ENCODE measurements around the gene CBR3. TPM values are rescaled to one million over a fixed set of nuclear protein-coding genes. Genes with fewer than 3 reads are reported as not detected.

Gene CBR3
- total RNA-seq, 1 experiment from 2014 or later = 32.9 TPM

DNA sequence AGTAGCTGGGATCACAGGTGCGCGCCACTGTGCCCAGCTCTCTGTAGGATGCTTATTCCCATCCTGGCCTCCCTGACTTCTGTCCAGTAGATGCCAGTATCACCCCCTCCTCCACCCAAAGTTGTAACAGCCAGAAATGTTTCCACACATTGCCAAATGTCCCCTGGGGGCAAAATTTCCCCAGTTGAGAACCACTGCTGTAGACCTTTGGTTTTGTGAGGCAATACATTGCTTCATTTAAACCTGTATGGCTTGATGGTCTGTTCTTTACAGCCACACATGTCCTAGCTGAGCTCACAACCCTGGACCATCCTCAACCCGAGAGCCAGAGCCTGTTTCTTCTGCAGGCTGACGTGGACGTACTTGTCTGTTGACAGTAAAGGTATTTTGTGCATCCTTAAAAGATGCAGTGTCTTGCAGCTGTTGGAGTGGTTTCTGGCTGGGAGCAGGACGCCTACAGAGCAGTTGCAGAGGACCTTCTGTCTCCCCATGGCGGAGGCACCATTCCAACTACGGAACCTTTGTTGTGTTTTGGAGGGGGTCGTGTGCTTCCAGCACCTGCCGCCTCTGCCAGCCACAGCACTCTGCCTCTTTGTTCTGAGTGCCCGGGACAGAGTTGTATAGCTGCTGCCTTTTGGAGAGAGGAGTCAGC is 48.4 kb downstream of the CBR3 start:
- peak; percentile 51 for DNase-seq (ENCODE audit: low read depth)

GRCh38 chr21:36184545-36184944 is 49.7 kb downstream of the CBR3 start:
- DNase-seq (ENCODE audit: low read depth) = no peak

- no peak for DNase-seq (ENCODE audit: low read depth)
Measured at GRCh38 chr21:36185523-36185922, 50.6 kb downstream of the CBR3 start.

- no peak for DNase-seq (ENCODE audit: low read depth)
Measured at GRCh38 chr21:36186081-36186480, 51.2 kb downstream of the CBR3 start.

DNA sequence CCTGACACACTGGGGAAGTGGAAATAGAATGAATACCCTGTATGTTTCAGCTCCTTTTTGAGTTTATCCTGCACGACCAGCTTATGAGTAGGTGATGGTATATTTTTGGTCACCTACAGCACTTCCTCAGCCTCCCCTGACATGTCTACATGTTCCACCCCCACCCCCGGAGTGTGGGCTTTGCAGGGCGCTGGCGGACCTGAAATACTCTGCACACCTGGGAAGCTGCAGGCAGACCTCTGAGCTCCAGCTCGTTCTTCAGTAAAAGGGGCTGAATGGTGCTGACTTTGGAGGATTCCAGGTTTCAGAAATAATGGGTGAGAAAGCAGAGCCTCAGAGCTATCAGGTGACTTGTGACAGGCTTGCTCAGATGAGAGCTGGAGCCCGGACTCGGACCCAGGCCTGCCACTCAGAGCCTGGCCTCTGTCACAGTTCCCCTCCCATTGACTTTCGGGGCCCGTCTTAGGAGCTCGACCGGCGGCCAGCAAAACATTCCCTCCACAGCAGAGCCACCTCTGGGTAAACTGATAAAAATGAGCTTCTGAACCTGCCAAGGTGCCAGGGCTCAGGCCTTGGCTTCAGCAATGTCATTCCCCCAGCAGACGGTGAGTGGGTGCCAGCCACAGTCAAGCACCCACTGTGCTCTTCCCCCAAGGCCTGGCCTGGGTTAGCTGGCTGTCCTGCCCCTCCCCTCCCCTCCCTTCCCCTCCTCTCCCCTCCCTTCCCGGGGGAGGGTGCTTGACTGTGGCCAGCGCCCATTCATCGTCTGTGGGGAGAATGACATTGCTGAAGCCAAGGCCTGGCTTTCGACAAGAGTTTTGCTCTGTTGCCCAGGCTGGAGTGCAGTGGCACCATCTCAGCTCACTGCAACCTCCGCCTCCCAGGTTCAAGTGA is 51.9 kb downstream of the CBR3 start:
- no peak for DNase-seq (ENCODE audit: low read depth)

GRCh38 chr21:36188081-36188681 is 53.3 kb downstream of the CBR3 start:
- DNase-seq (ENCODE audit: low read depth) = no peak

GRCh38 chr21:36188937-36189336 is 54.1 kb downstream of the CBR3 start:
- DNase-seq (ENCODE audit: low read depth) = no peak

- DNase-seq (ENCODE audit: low read depth) = no peak
Measured at GRCh38 chr21:36190736-36191135, 55.9 kb downstream of the CBR3 start.

DNA sequence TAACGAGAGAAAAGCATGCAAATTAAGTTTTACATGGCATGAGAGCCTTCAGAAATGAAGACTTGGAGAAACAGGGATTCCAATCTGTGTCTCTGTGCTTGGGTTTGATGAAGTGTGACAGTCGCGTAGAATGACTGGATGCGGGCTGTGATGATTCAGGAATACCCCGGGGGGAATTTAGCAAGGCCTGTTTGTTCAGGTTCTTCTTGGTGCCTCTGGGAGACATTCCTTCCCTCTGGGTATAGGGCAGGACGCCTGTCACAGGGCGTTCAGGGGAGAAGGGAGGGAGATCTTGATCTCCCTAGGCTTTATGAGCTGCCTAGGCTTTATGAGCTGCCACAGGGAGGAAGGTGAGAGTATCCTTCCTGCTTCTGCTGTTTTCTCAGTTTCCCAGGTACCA is 58.3 kb downstream of the CBR3 start:
- peak; percentile 79 for DNase-seq (ENCODE audit: low read depth)

GRCh38 chr21:36194024-36194423 is 59.1 kb downstream of the CBR3 start:
- no peak for DNase-seq (ENCODE audit: low read depth)

- DNase-seq (ENCODE audit: low read depth) = no peak
Measured at GRCh38 chr21:36195613-36196012, 60.7 kb downstream of the CBR3 start.

Other genes starting within 250 kb of the CBR3 start
- 13.8 and 14.4 TPM in 2 replicates for gene SETD4, start 74.6 kb upstream of the CBR3 start, total RNA-seq (2014; rRNA removed; shearing (Covaris generic))
- gene CBR1, start 65.1 kb upstream of the CBR3 start, total RNA-seq (2014; rRNA removed; shearing (Covaris generic)) = 210 and 283 TPM in 2 replicates
- 7.6 and 8.1 TPM in 2 replicates for gene DOP1B, start 21.7 kb downstream of the CBR3 start, total RNA-seq (2014; rRNA removed; shearing (Covaris generic))
- gene MORC3, start 185.1 kb downstream of the CBR3 start, total RNA-seq (2014; rRNA removed; shearing (Covaris generic)) = 25.5 and 29.7 TPM in 2 replicates